GM12878 (cell line): ENCODE results near the gene RILPL2. TPM values are rescaled to one million over a fixed set of nuclear protein-coding genes. Genes with fewer than 3 reads are reported as not detected.

Source experiments
- ATAC-seq: fragments of 200-7000 bp; cut with Tn5 transposase; 3 replicates; pipeline ENCODE4 v1.9.1; 2020; ENCODE audit warnings: mild to moderate bottlenecking, moderate library complexity
- BruUV-seq: library from RNA; stranded (reverse); fragments of 400-500 nt; replicated peaks from 2 replicates; lab custom pipeline; 2021; lab: Mats Ljungman, UMichigan
- CTCF ChIA-PET: fragments of 300-600 bp; sonication (Branson Sonifier 250); formaldehyde crosslinking; extraction: SDS; loops from one replicate; lab custom pipeline; 2021; ENCODE audit warnings: inconsistent platforms; lab: Yijun Ruan, JAX
- POLR2A ChIA-PET: fragments of 350-600 bp; formaldehyde crosslinking; extraction: SDS; loops from one replicate; lab custom pipeline; 2021; ENCODE audit warnings: inconsistent platforms; lab: Charles Lee
- RAD21 ChIA-PET: fragments of 300-600 bp; sonication (Branson Sonifier 250); formaldehyde crosslinking; loops from one replicate; lab custom pipeline; 2023; ENCODE audit warnings: antibody characterized with exemption; ENCODE audit not compliant: unreplicated experiment; lab: Charles Lee
- SMC1A ChIA-PET: fragments of 300-600 bp; sonication (Branson Sonifier 250); formaldehyde crosslinking; loops from one replicate; lab custom pipeline; 2023; ENCODE audit not compliant: unreplicated experiment, uncharacterized antibody; lab: Charles Lee
- DNase-seq: peaks from one replicate; pipeline ENCODE4 v3.0.0-alpha.2; 2011; ENCODE audit warnings: low read depth, low spot score
- FAIRE-seq: peaks from 3 replicates; lab custom pipeline; 2011; peaks lifted over from hg19 to GRCh38; lab: Jason Lieb, UNC
- H2AFZ ChIP-seq: 2 replicates; pipeline ENCODE4 v1.6.0; 2011; ENCODE audit warnings: low read depth, low read length, control low read depth; ENCODE audit not compliant: control insufficient read depth
- H3K27ac ChIP-seq: 2 replicates; pipeline ENCODE4 v1.5.1; 2011; ENCODE audit warnings: control low read depth; ENCODE audit not compliant: control insufficient read depth, insufficient read depth
- H3K27me3 ChIP-seq, 2 experiments: replicated peaks in 1 of 2; 2 replicates each; pipeline versions ENCODE4 v1.6.0 to v1.6.1; 2011; ENCODE audit warnings: low read length in 1 of 2; ENCODE audit not compliant: control insufficient read depth in 2 of 2, insufficient read depth in 2 of 2
- H3K36me3 ChIP-seq, 2 experiments: 2 replicates each; pipeline ENCODE4 v1.5.1; 2011; ENCODE audit warnings: low read length in 1 of 2; ENCODE audit not compliant: control insufficient read depth in 2 of 2, insufficient read depth in 2 of 2
- H3K4me1 ChIP-seq: 2 replicates; pipeline ENCODE4 v1.6.1; 2011; ENCODE audit warnings: mild to moderate bottlenecking, low read length, moderate library complexity, mixed read lengths; ENCODE audit not compliant: control insufficient read depth, insufficient read depth
- H3K4me2 ChIP-seq: 2 replicates; pipeline ENCODE4 v1.6.0; 2011; ENCODE audit warnings: control low read depth; ENCODE audit not compliant: control insufficient read depth, insufficient read depth
- H3K4me3 ChIP-seq: fragments of 200-600 bp; sonication (generic); 2 replicates; pipeline ENCODE4 v1.5.1; 2016
- H3K79me2 ChIP-seq: 2 replicates; pipeline ENCODE4 v1.6.0; 2011; ENCODE audit warnings: low read length; ENCODE audit not compliant: control insufficient read depth, insufficient read depth
- H3K9ac ChIP-seq: 2 replicates; pipeline ENCODE4 v1.8.0; 2011; ENCODE audit warnings: low read length, control low read depth, mixed read lengths; ENCODE audit not compliant: control insufficient read depth, insufficient read depth
- H3K9me3 ChIP-seq: replicated peaks from 3 replicates; pipeline ENCODE4 v1.5.1; 2011; ENCODE audit warnings: mild to moderate bottlenecking, low read length; ENCODE audit not compliant: control insufficient read depth, insufficient read depth
- H4K20me1 ChIP-seq: 2 replicates; pipeline ENCODE4 v1.6.0; 2011; ENCODE audit not compliant: control insufficient read depth, insufficient read depth
- BRCA1 ChIP-seq: IDR thresholded peaks from 2 replicates; pipeline ENCODE4 v1.6.1; 2011; ENCODE audit warnings: low read depth, low read length, improper control_type of control experiment
- IKZF1 ChIP-seq: fragments of 450-650 bp; conservative IDR thresholded peaks from 2 replicates; pipeline ENCODE4 v1.6.1; 2017; ENCODE audit warnings: antibody characterized with exemption, mild to moderate bottlenecking
- MEF2A ChIP-seq: IDR thresholded peaks from 2 replicates; pipeline ENCODE4 v1.6.1; 2011; ENCODE audit warnings: low read depth, mild to moderate bottlenecking, low read length, moderate library complexity; ENCODE audit not compliant: insufficient read depth
- PML ChIP-seq: IDR thresholded peaks from 2 replicates; pipeline ENCODE4 v1.6.1; 2012; ENCODE audit warnings: low read length, inconsistent platforms
- TAF1 ChIP-seq: IDR thresholded peaks from 2 replicates; pipeline ENCODE4 v1.6.1; 2011; ENCODE audit warnings: mild to moderate bottlenecking, low read depth, low read length, borderline replicate concordance
- WGBS: methylation state at CpG from one replicate; pipeline ENCODE4 v1.1.6; 2016; ENCODE audit warnings: low lambda C conversion rate; ENCODE audit not compliant: insufficient replicate concordance, insufficient coverage; ENCODE audit errors: missing lambda C conversion rate; 5-methylcytosine and 5-hydroxymethylcytosine counted together
- in situ Hi-C: fragments of 300-500 bp; cut with MboI; formaldehyde crosslinking; loops from 9 replicates; pipeline ENCODE4 v1.14.3; 2018; ENCODE audit warnings: mixed read lengths
- intact Hi-C: fragments of 100-400 bp; cut with micrococcal nuclease; formaldehyde crosslinking; loops from one replicate; pipeline ENCODE4 v1.14.2; 2022; ENCODE audit not compliant: unreplicated experiment
- polyA plus RNA-seq, 11 experiments: library from polyadenylated mRNA; depleted of rRNA in 4 of 11; unstranded in 6 of 11; stranded (reverse) in 5 of 11; fragments of >200 nt; fragmentation: Nextera tagmentation in 4 of 11; fragmentation: Illumina TruSeq in 1 of 11; extraction: Ambion mirVana in 4 of 11; extraction: Trizol in 1 of 11; gene quantifications; 1 replicate in 1 of 11; 2 replicates in 10 of 11; pipeline versions ENCODE4 v1.2.1 to v1.2.3, GENCODE V29; 2011 to 2016; ENCODE audit warnings: inconsistent platforms in 2 of 11, missing spikeins in 2 of 11, low read depth in 1 of 11
- total RNA-seq, 4 experiments: library from RNA; depleted of rRNA in 3 of 4; stranded (reverse); fragments of >200 nt in 3 of 4; fragmentation: Illumina TruSeq in 1 of 4; extraction: Trizol in 1 of 4; gene quantifications; 2 replicates each; pipeline versions ENCODE4 v1.2.1 to v1.2.3, GENCODE V29; 2013 to 2021

Gene RILPL2
- total and polyA plus RNA-seq, 10 of the 15 experiments (the other 5 are each of a cell fraction or from before 2014, with no cell fraction given) = 3.5 to 38.5 (median 19.7) TPM

DNA sequence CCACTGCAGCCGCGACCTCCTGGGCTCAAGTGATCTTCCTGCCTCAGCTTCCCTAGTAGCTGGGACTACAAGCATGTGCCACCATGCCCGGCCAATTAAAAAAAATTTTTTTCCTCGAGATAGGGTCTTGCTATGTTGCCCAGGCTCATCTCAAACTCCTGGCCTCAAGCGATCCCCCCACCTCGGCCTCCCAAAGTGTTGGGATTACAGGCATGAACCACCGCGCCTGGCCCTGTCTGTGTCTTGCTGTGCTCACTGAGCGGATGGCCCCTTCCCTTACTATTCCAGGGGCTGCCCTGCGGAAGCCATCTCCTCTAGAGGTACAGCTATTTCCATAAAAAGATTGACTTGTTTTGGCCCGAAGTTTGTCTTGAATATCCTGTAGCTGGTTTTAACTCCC is 41.6 kb upstream of the RILPL2 start (continued):
- TF ChIP-seq IKZF1 = no peak

DNA sequence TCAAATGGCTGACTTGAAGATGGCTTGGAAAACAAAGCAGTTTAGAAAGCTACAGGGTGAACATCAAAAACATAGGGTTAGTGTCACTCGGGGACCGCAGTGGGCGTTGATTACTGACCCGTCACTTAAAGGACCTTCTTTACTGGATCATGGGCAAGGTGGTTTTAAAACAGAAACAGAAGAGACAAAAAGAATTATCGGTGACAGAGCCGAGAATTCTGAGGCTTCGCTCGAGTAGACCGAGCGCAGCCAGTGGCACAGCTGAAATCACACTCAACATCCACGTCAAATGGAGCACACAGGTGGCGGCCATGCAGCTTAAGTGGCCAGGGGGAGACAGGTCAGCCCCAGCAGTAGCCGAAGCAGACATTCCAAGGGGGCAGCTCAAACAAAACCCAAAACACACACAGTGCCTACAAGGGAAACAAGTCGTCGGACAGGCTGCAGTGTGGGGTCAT is 38.8 kb upstream of the RILPL2 start:
- ATAC-seq (no peak), DNase-seq (no peak), FAIRE-seq (no peak)
- no peaks in the 10 kb centered on the region for H3K4me1 ChIP-seq
- no peaks in the 10 kb centered on the region; a peak in 2 of 4 replicates for H3K36me3 ChIP-seq
- H4K20me1 ChIP-seq = no peaks in the 10 kb centered on the region
- RAD21 ChIA-PET = no interaction called here
- TF ChIP-seq MEF2A = no peak
- no peak for TF ChIP-seq BRCA1
- no peak for TF ChIP-seq TAF1
- TF ChIP-seq PML = no peak
- WGBS = 96% methylated on average over 15 of the region's 15 CpGs
- SMC1A ChIA-PET = interaction anchor here (0.9 kb wide), 1 partner anchor 47 kb away, joined by 3 read pairs; no protein-coding TSS in a partner anchor
- no peak overlapping the region for H3K9ac ChIP-seq
- no peak overlapping the region for H3K27ac ChIP-seq
- no peak overlapping the region for H3K4me2 ChIP-seq
- intact Hi-C loops = no loop called here
- H2AFZ ChIP-seq = no peak overlapping the region
- no peaks in the 10 kb centered on the region for H3K79me2 ChIP-seq
- POLR2A ChIA-PET = interaction anchor here (0.6 kb wide), 1 partner anchor 66 kb away, joined by 6 read pairs; no protein-coding TSS in a partner anchor
- TSS peak; percentile 42 for BruUV-seq
- no peaks in the 10 kb centered on the region for H3K9me3 ChIP-seq
- no peak overlapping the region for H3K4me3 ChIP-seq
- CTCF ChIA-PET = interaction anchor here (0.6 kb wide), 1 partner anchor 104 kb away, joined by 3 read pairs; no protein-coding TSS in a partner anchor
- in situ Hi-C loops = no loop called here
- H3K27me3 ChIP-seq = no peaks in the 10 kb centered on the region
